Gastrocnemius medialis (tissue), 4 donors: Measurements from ENCODE around the gene IQGAP2. TPM values are rescaled to one million over a fixed set of nuclear protein-coding genes. Genes with fewer than 3 reads are reported as not detected.

Experiments
- ATAC-seq, 2 donors: fragments of 150-250 bp; one replicate each; pipeline ENCODE4 v1.9.1; 2016
- DNase-seq, 2 donors: peaks; one replicate each; pipeline ENCODE4 v3.0.0-alpha.2; 2019
- H3K27ac ChIP-seq, 4 donors: fragments of 200-600 bp; sonication (generic); 1 replicate in 1 of 4; 2 replicates in 3 of 4; pipeline ENCODE4 v1.5.1; 2016 to 2018; ENCODE audit warnings: mild to moderate bottlenecking in 2 of 4, moderate library complexity in 1 of 4
- H3K27me3 ChIP-seq, 3 donors: fragments of 200-600 bp; sonication (generic) in 2 of 3; 1 replicate in 1 of 3; 2 replicates in 2 of 3; pipeline versions ENCODE4 v1.5.1 to v1.6.0; 2016 to 2019; ENCODE audit warnings: mild to moderate bottlenecking in 1 of 3, moderate library complexity in 1 of 3
- H3K36me3 ChIP-seq, 2 donors: fragments of 200-600 bp; sonication (generic) in 1 of 2; one replicate each; pipeline ENCODE4 v1.5.1; 2017 to 2018
- H3K4me1 ChIP-seq, 2 donors: fragments of 200-600 bp; sonication (generic) in 1 of 2; one replicate each; pipeline ENCODE4 v1.5.1; 2016 to 2017; ENCODE audit warnings: mild to moderate bottlenecking in 2 of 2
- H3K4me3 ChIP-seq, 4 donors: fragments of 200-600 bp; sonication (generic) in 3 of 4; 1 replicate in 1 of 4; 2 replicates in 3 of 4; pipeline ENCODE4 v1.5.1; 2016 to 2019; ENCODE audit warnings: mild to moderate bottlenecking in 2 of 4
- H3K9me3 ChIP-seq, 3 donors: fragments of 200-600 bp; sonication (generic) in 2 of 3; 1 replicate in 1 of 3; 2 replicates in 2 of 3; pipeline ENCODE4 v1.5.1; 2016 to 2019
- POLR2A ChIP-seq, 2 donors: fragments of 450-650 bp; IDR thresholded peaks; one replicate each; pipeline ENCODE4 v1.6.1; 2017; ENCODE audit warnings: antibody characterized with exemption in 2 of 2, mild to moderate bottlenecking in 2 of 2, moderate library complexity in 2 of 2
- in situ Hi-C, 4 donors: fragments of 200-750 bp; cut with MboI; loops; one replicate each; pipeline versions ENCODE4 v1.15.0 to v1.8.0; 2017; ENCODE audit warnings: low sequenced_read_pairs in 4 of 4
- intact Hi-C: fragments of 100-400 bp; cut with DNase I; formaldehyde crosslinking; loops from one replicate; pipeline ENCODE4 v1.15.1; 2023; ENCODE audit warnings: low total_unique reads
- total RNA-seq, 4 donors: library from RNA; depleted of rRNA; stranded (reverse); fragments of >200 nt; gene quantifications; one replicate each; pipeline versions ENCODE4 v1.1.0 to v1.2.3, GENCODE V29; 2016
- TF ChIP-seq, protein P1 (sequence below), 5 experiments: fragments of 450-650 bp in 3 of 5; fragments of 200-600 bp in 2 of 5; sonication (generic) in 2 of 5; IDR thresholded peaks in 4 of 5; conservative IDR thresholded peaks in 1 of 5; 1 replicate in 4 of 5; 2 replicates in 1 of 5; pipeline ENCODE4 v1.5.1; 2016 to 2019; ENCODE audit warnings: antibody characterized with exemption in 5 of 5, mild to moderate bottlenecking in 3 of 5, moderate library complexity in 3 of 5

Gene IQGAP2
- total RNA-seq, 4 donors from 2014 or later, result 1.5 to 6.8 (median 2.5) TPM

GRCh38 chr5:76379316-76379715 is 23.8 kb upstream of the IQGAP2 start:
- H3K36me3 ChIP-seq, result no peaks in the 10 kb centered on the region
- no peak overlapping the region for H3K27ac ChIP-seq
- intact Hi-C loops (no loop called here), in situ Hi-C loops (no loop called here)
- no peak for ATAC-seq
- H3K9me3 ChIP-seq, result no peaks in the 10 kb centered on the region
- no peaks in the 10 kb centered on the region for H3K27me3 ChIP-seq
- no peak for TF ChIP-seq POLR2A (IDR thresholded peaks at IDR 0.05)
- TF ChIP-seq, protein P1, sequence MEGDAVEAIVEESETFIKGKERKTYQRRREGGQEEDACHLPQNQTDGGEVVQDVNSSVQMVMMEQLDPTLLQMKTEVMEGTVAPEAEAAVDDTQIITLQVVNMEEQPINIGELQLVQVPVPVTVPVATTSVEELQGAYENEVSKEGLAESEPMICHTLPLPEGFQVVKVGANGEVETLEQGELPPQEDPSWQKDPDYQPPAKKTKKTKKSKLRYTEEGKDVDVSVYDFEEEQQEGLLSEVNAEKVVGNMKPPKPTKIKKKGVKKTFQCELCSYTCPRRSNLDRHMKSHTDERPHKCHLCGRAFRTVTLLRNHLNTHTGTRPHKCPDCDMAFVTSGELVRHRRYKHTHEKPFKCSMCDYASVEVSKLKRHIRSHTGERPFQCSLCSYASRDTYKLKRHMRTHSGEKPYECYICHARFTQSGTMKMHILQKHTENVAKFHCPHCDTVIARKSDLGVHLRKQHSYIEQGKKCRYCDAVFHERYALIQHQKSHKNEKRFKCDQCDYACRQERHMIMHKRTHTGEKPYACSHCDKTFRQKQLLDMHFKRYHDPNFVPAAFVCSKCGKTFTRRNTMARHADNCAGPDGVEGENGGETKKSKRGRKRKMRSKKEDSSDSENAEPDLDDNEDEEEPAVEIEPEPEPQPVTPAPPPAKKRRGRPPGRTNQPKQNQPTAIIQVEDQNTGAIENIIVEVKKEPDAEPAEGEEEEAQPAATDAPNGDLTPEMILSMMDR (IDR thresholded peaks at IDR 0.05 in 4 of 5, conservative IDR thresholded peaks at IDR 0.05 in 1 of 5), result no peak
- no peak for DNase-seq
- H3K4me3 ChIP-seq, result no peak overlapping the region
- H3K4me1 ChIP-seq, result no peaks in the 10 kb centered on the region

- no peak overlapping the region for H3K4me3 ChIP-seq
- DNase-seq, result no peak
- H3K9me3 ChIP-seq, result no peaks in the 10 kb centered on the region
- no peak for ATAC-seq
- in situ Hi-C loops (no loop called here), intact Hi-C loops (no loop called here)
- TF ChIP-seq, protein P1 (IDR thresholded peaks at IDR 0.05 in 4 of 5, conservative IDR thresholded peaks at IDR 0.05 in 1 of 5), result no peak
- no peak for TF ChIP-seq POLR2A (IDR thresholded peaks at IDR 0.05)
- no peak overlapping the region for H3K27ac ChIP-seq
- no peaks in the 10 kb centered on the region for H3K4me1 ChIP-seq
- no peaks in the 10 kb centered on the region for H3K27me3 ChIP-seq
- no peaks in the 10 kb centered on the region for H3K36me3 ChIP-seq
These were observed 23.2 kb upstream of the IQGAP2 start for GRCh38 chr5:76379855-76380254.

- no peaks in the 10 kb centered on the region for H3K9me3 ChIP-seq
- H3K27me3 ChIP-seq, result no peaks in the 10 kb centered on the region
- intact Hi-C loops (no loop called here), in situ Hi-C loops (no loop called here)
- no peaks in the 10 kb centered on the region for H3K4me1 ChIP-seq
- ATAC-seq, result no peak
- TF ChIP-seq, protein P1 (IDR thresholded peaks at IDR 0.05 in 4 of 5, conservative IDR thresholded peaks at IDR 0.05 in 1 of 5), result no peak
- no peak for TF ChIP-seq POLR2A (IDR thresholded peaks at IDR 0.05)
- no peak for DNase-seq
- H3K4me3 ChIP-seq, result no peak overlapping the region
- no peaks in the 10 kb centered on the region for H3K36me3 ChIP-seq
- no peak overlapping the region for H3K27ac ChIP-seq
These were observed 22.6 kb upstream of the IQGAP2 start for GRCh38 chr5:76380346-76381066.

DNA sequence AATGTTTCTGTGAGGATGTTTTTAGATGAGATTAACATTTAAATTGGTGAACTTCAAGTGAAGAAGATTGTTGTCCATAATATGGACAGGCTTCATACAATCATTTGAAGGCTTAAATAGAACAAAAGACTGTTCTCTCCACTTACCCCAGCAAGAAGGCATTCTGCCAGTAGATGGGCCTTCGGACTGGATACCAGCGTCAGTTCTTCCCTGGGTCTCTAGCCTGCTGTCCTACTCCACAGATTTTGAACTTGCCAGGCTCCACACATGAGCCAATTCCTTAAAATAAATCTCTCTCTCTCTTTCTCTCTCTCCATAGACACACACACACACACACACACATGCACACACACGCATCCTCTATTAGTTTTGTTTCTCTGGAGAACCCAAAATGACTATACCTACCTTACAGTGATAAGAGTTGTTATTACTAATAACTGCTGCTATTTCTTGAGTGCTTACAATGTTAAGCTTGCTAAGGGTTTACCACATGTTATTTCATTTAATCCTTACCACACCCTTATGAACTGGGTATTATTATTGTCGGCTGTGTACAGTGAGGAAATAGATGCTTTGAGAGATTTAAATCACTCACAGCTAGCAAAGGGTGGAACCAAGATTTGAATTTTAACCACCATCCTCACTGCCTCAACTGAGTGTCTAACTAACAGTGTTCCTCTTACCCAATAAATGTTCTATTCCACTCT is 19.8 kb upstream of the IQGAP2 start:
- intact Hi-C loops (no loop called here), in situ Hi-C loops (no loop called here)
- H3K4me3 ChIP-seq, result no peak overlapping the region
- H3K27ac ChIP-seq, result no peak overlapping the region
- no peak for DNase-seq
- H3K27me3 ChIP-seq, result no peaks in the 10 kb centered on the region
- ATAC-seq, result no peak
- TF ChIP-seq POLR2A (IDR thresholded peaks at IDR 0.05), result no peak
- TF ChIP-seq, protein P1 (IDR thresholded peaks at IDR 0.05 in 4 of 5, conservative IDR thresholded peaks at IDR 0.05 in 1 of 5), result no peak
- H3K9me3 ChIP-seq, result no peaks in the 10 kb centered on the region
- no peaks in the 10 kb centered on the region for H3K36me3 ChIP-seq
- H3K4me1 ChIP-seq, result no peaks in the 10 kb centered on the region
